Measurements from ENCODE around the gene CST4.

DNA sequence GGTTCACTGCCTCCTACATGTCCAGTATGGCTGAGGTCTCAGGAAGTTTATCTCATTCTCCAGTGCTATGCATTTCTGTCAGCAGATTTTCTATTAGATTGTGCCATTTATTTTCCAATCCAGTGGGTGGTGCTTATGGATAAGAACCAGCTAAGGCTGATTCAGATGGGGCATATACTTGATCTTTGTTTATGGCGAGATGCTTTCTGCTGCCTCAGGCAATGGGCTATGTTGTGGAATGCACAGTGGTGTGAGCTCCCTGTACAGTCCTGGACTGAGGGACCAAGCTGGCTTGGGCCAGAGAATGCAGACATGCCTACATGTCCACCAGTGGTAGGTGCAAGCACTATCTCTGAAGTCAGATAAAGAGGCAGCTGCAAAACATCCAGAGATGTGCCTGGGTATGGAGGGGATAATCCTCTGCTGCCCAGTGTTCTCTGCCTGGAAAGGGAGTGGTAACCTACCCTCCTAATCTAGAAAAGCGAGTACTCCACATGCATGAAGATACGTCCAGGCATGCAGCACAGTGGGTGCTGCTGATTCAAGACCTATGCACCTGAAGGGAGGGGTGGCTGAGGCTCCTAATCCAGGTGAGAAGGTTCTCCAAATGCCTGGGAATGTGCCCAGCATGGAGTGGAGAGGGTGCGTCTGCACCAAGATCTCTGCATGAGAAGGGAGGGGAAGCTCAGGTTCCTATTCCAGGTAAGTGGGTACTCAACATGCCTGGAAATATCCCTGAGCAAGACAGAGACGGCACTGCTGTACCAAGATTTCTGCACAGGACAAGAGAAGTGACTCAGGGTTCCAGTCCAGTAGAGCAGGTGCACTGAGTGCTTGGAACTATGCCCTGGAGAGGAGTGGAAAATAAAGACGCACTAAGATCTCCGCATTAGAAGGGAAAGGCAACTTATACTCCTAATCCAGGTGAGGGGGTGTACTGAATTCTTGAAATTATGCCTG is 9.4 kb downstream of the CST4 start:
- TF ChIP-seq, protein P1, sequence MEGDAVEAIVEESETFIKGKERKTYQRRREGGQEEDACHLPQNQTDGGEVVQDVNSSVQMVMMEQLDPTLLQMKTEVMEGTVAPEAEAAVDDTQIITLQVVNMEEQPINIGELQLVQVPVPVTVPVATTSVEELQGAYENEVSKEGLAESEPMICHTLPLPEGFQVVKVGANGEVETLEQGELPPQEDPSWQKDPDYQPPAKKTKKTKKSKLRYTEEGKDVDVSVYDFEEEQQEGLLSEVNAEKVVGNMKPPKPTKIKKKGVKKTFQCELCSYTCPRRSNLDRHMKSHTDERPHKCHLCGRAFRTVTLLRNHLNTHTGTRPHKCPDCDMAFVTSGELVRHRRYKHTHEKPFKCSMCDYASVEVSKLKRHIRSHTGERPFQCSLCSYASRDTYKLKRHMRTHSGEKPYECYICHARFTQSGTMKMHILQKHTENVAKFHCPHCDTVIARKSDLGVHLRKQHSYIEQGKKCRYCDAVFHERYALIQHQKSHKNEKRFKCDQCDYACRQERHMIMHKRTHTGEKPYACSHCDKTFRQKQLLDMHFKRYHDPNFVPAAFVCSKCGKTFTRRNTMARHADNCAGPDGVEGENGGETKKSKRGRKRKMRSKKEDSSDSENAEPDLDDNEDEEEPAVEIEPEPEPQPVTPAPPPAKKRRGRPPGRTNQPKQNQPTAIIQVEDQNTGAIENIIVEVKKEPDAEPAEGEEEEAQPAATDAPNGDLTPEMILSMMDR (IDR thresholded peaks at IDR 0.05; ENCODE audit: poor library complexity): no peak
- TF ChIP-seq EZH2phosphoT487 (IDR thresholded peaks at IDR 0.05; ENCODE audit: low read depth, severe bottlenecking, unreplicated experiment) (no peak), EZH2 (IDR thresholded peaks at IDR 0.05; ENCODE audit: borderline replicate concordance) (no peak)

Data from hepatocyte (in vitro differentiated cells).